Liver (tissue), 3 donors: ENCODE data around the gene NEDD4.

Experiments used
- CTCF ChIP-seq: fragments of 150-350 bp; IDR thresholded peaks from 2 replicates; pipeline ENCODE4 v1.5.1; 2017; ENCODE audit warnings: improper control_type of control experiment, low read depth, low read length; ENCODE audit not compliant: missing input control
- EGR1 ChIP-seq, 2 donors: IDR thresholded peaks; 2 replicates each; pipeline ENCODE4 v1.6.1; 2016 to 2018; ENCODE audit warnings: antibody characterized with exemption in 2 of 2, low read depth in 2 of 2
- FOXA1 ChIP-seq: IDR thresholded peaks from 2 replicates; pipeline ENCODE4 v1.6.1; 2016; ENCODE audit warnings: antibody characterized with exemption
- GABPA ChIP-seq, 2 donors: IDR thresholded peaks in 1 of 2; conservative IDR thresholded peaks in 1 of 2; 2 replicates each; pipeline ENCODE4 v1.6.1; 2016; ENCODE audit warnings: antibody characterized with exemption in 2 of 2, mild to moderate bottlenecking in 1 of 2, moderate library complexity in 1 of 2
- JUND ChIP-seq, 2 donors: IDR thresholded peaks; 2 replicates each; pipeline ENCODE4 v1.6.1; 2016; ENCODE audit warnings: antibody characterized with exemption in 2 of 2
- REST ChIP-seq: IDR thresholded peaks from 2 replicates; pipeline ENCODE4 v1.6.1; 2016; ENCODE audit warnings: antibody characterized with exemption, mild to moderate bottlenecking
- SP1 ChIP-seq: IDR thresholded peaks from 2 replicates; pipeline ENCODE4 v1.6.1; 2018; ENCODE audit warnings: antibody characterized with exemption, mild to moderate bottlenecking
- TAF1 ChIP-seq: conservative IDR thresholded peaks from 2 replicates; pipeline ENCODE4 v1.6.1; 2016; ENCODE audit warnings: antibody characterized with exemption, mild to moderate bottlenecking
- TF ChIP-seq, protein P1 (sequence below): IDR thresholded peaks from 2 replicates; pipeline ENCODE4 v1.6.1; 2016; ENCODE audit warnings: antibody characterized with exemption
- donor health status: healthy.
- donor health status: healthy.

GRCh38 chr15:56014677-56015076 is 21.3 kb upstream of the NEDD4 start:
- TF ChIP-seq EGR1 (IDR thresholded peaks at IDR 0.05; ENCODE audit: low read depth in 2 of 2), result no peak
- no peak for TF ChIP-seq CTCF
- TF ChIP-seq JUND (IDR thresholded peaks at IDR 0.05), result no peak
- no peak for TF ChIP-seq SP1
- TF ChIP-seq, protein P1, sequence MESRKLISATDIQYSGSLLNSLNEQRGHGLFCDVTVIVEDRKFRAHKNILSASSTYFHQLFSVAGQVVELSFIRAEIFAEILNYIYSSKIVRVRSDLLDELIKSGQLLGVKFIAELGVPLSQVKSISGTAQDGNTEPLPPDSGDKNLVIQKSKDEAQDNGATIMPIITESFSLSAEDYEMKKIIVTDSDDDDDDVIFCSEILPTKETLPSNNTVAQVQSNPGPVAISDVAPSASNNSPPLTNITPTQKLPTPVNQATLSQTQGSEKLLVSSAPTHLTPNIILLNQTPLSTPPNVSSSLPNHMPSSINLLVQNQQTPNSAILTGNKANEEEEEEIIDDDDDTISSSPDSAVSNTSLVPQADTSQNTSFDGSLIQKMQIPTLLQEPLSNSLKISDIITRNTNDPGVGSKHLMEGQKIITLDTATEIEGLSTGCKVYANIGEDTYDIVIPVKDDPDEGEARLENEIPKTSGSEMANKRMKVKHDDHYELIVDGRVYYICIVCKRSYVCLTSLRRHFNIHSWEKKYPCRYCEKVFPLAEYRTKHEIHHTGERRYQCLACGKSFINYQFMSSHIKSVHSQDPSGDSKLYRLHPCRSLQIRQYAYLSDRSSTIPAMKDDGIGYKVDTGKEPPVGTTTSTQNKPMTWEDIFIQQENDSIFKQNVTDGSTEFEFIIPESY, result no peak
- TF ChIP-seq FOXA1, result no peak
- TF ChIP-seq GABPA (IDR thresholded peaks at IDR 0.05 in 1 of 2, conservative IDR thresholded peaks at IDR 0.05 in 1 of 2), result no peak
- TF ChIP-seq REST, result no peak
- no peak for TF ChIP-seq TAF1
